Upper lobe of left lung (tissue), 6 donors: Measurements from ENCODE around the gene FOXN1. TPM values are rescaled to one million over a fixed set of nuclear protein-coding genes. Genes with fewer than 3 reads are reported as not detected.

Source experiments
- ATAC-seq, 2 donors: fragments of 200-7000 bp; cut with Tn5 transposase; one replicate each; pipeline ENCODE4 v1.9.1; 2022; ENCODE audit warnings: mild to moderate bottlenecking in 2 of 2, moderate library complexity in 2 of 2; ENCODE audit not compliant: low FRiP score in 2 of 2
- DNase-seq, 2 donors: peaks; one replicate each; pipeline ENCODE4 v3.0.0-alpha.2; 2019 to 2020
- H3K27ac ChIP-seq, 4 donors: fragments of 200-600 bp; sonication (generic); one replicate each; pipeline ENCODE4 v1.5.1; 2016 to 2019
- H3K27me3 ChIP-seq, 4 donors: fragments of 200-600 bp; sonication (generic); one replicate each; pipeline ENCODE4 v1.5.1; 2017 to 2019
- H3K36me3 ChIP-seq, 4 donors: fragments of 200-600 bp; sonication (generic); one replicate each; pipeline ENCODE4 v1.5.1; 2016 to 2019
- H3K4me1 ChIP-seq, 4 donors: fragments of 200-600 bp; sonication (generic); one replicate each; pipeline ENCODE4 v1.5.1; 2018 to 2019
- H3K4me3 ChIP-seq, 4 donors: fragments of 200-600 bp; sonication (generic); one replicate each; pipeline ENCODE4 v1.5.1; 2017 to 2019; ENCODE audit warnings: mild to moderate bottlenecking in 2 of 4, moderate library complexity in 1 of 4
- H3K9me3 ChIP-seq, 4 donors: fragments of 200-600 bp; sonication (generic); one replicate each; pipeline ENCODE4 v1.5.1; 2018 to 2019
- CTCF ChIP-seq, 6 experiments: fragments of 450-650 bp in 4 of 6; fragments of 200-600 bp in 2 of 6; sonication (generic) in 2 of 6; IDR thresholded peaks; one replicate each; pipeline ENCODE4 v1.5.1; 2016 to 2019; ENCODE audit warnings: antibody characterized with exemption in 6 of 6
- EP300 ChIP-seq, 4 donors: sonication (generic); formaldehyde crosslinking; IDR thresholded peaks; one replicate each; pipeline ENCODE4 v1.5.1; 2017; ENCODE audit warnings: antibody characterized with exemption in 4 of 4, control low read depth in 2 of 4
- POLR2A ChIP-seq, 4 donors: fragments of 450-650 bp; IDR thresholded peaks; one replicate each; pipeline ENCODE4 v1.5.1; 2016 to 2017; ENCODE audit warnings: antibody characterized with exemption in 4 of 4, mild to moderate bottlenecking in 2 of 4
- POLR2AphosphoS5 ChIP-seq, 2 donors: sonication (generic); formaldehyde crosslinking; IDR thresholded peaks; one replicate each; pipeline ENCODE4 v1.5.1; 2017; ENCODE audit warnings: antibody characterized with exemption in 2 of 2
- WGBS, 2 donors: methylation state at CpG; one replicate each; pipeline ENCODE4 v1.1.5; 2017 to 2018; 5-methylcytosine and 5-hydroxymethylcytosine counted together
- total RNA-seq, 6 donors: library from RNA; depleted of rRNA in 4 of 6; stranded (reverse); fragments of >200 nt in 4 of 6; gene quantifications; one replicate each; pipeline versions ENCODE4 v1.1.0 to v1.2.1, GENCODE V29; 2016 to 2021
- donor health status: DM: no; HTN: no; CAD: no; lungs with moderate emphysema.
- donor health status: DM: no; HTN: yes; CAD: no; lungs with severe emphysema.

The FOXN1 gene
- total RNA-seq, 6 donors from 2014 or later: 0.07 to 0.54 TPM; not detected in 4

- 86 to 100% methylated on average over 1 to 2 of the region's 2 CpGs for WGBS, 2 donors
- H3K4me1 ChIP-seq: peaks cover 0 to 30% (median 16%) of the 10 kb centered on the region in 4 donors
Measured at GRCh38 chr17:28527181-28527681, 21.1 kb downstream of the FOXN1 start.

GRCh38 chr17:28527859-28528258, 21.7 kb downstream of the FOXN1 start:
- Histone ChIP-seq H3K36me3 (no peaks in the 10 kb centered on the region), H3K9me3 (no peaks in the 10 kb centered on the region), H3K4me3 (no peak overlapping the region), H3K27ac (peak overlapping the region in 3 of 4 donors; percentile 24 to 71 (median 36)), H3K4me1 (peaks cover 0 to 30% (median 17%) of the 10 kb centered on the region in 4 donors), H3K27me3 (no peaks in the 10 kb centered on the region)
- 75 to 79% methylated on average over 1 to 2 of the region's 2 CpGs for WGBS, 2 donors
- ATAC-seq (peak in 1 of 2 donors; percentile 19), DNase-seq (peak; percentile 61 to 75)
- no peak for TF ChIP-seq POLR2AphosphoS5 (IDR thresholded peaks at IDR 0.05)
- TF ChIP-seq POLR2A (IDR thresholded peaks at IDR 0.05): no peak
- no peak for TF ChIP-seq EP300 (IDR thresholded peaks at IDR 0.05)
- no peak for TF ChIP-seq CTCF (IDR thresholded peaks at IDR 0.05)

More at GRCh38 chr17:28527181-28527681, 21.1 kb downstream of the FOXN1 start:
- Histone ChIP-seq H3K27ac (peak overlapping the region in 3 of 4 donors; percentile 24 to 71 (median 36)), H3K9me3 (no peaks in the 10 kb centered on the region), H3K27me3 (no peaks in the 10 kb centered on the region), H3K4me3 (no peak overlapping the region), H3K36me3 (no peaks in the 10 kb centered on the region)
- no peak for ATAC-seq
- TF ChIP-seq CTCF (IDR thresholded peaks at IDR 0.05): no peak
- no peak for TF ChIP-seq POLR2AphosphoS5 (IDR thresholded peaks at IDR 0.05)
- no peak for TF ChIP-seq POLR2A (IDR thresholded peaks at IDR 0.05)
- no peak for TF ChIP-seq EP300 (IDR thresholded peaks at IDR 0.05)
- no peak for DNase-seq

- H3K27ac ChIP-seq: peak overlapping the region in 3 of 4 donors; percentile 24 to 71 (median 32)
- no peak for TF ChIP-seq EP300 (IDR thresholded peaks at IDR 0.05)
- no peak for TF ChIP-seq CTCF (IDR thresholded peaks at IDR 0.05)
- no peak for TF ChIP-seq POLR2A (IDR thresholded peaks at IDR 0.05)
- TF ChIP-seq POLR2AphosphoS5 (IDR thresholded peaks at IDR 0.05): no peak
- peaks cover 0 to 34% (median 17%) of the 10 kb centered on the region in 4 donors for H3K4me1 ChIP-seq
- ATAC-seq (peak in 1 of 2 donors; percentile 12), DNase-seq (peak in 1 of 2 donors; percentile 79)
- H3K27me3 ChIP-seq: no peaks in the 10 kb centered on the region
- H3K4me3 ChIP-seq: no peak overlapping the region
- H3K9me3 ChIP-seq: no peaks in the 10 kb centered on the region
- no peaks in the 10 kb centered on the region for H3K36me3 ChIP-seq
- WGBS, 2 donors: 56 to 85% methylated on average over 4 to 9 of the region's 9 CpGs
Measured at GRCh38 chr17:28528327-28529012, 22.3 kb downstream of the FOXN1 start.

DNA sequence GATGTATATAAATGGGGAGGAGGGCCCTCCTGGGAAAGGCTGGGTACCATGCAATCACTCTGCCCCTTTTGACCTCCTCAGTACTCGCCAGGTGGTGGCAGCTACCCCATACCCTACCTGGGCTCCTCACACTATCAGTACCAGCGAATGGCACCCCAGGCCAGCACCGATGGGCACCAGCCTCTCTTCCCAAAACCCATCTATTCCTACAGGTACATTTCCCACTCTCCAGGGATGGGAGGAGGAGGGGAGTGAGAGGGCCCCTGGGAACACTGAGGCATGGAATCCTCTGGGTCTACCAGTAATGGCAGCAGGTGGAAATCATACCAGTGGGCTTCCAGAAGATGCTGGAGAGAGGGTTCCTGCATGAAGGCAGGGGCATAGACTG, 22.9 kb downstream of the FOXN1 start:
- no peak for ATAC-seq

More for the DNA sequence above, 22.9 kb downstream of the FOXN1 start:
- Histone ChIP-seq H3K9me3 (no peaks in the 10 kb centered on the region), H3K36me3 (no peaks in the 10 kb centered on the region), H3K4me1 (peaks cover 0 to 34% (median 17%) of the 10 kb centered on the region in 4 donors), H3K27ac (peak overlapping the region in 1 of 4 donors; percentile 32), H3K4me3 (no peak overlapping the region), H3K27me3 (no peaks in the 10 kb centered on the region)
- no peak for TF ChIP-seq EP300 (IDR thresholded peaks at IDR 0.05)
- no peak for TF ChIP-seq CTCF (IDR thresholded peaks at IDR 0.05)
- no peak for TF ChIP-seq POLR2A (IDR thresholded peaks at IDR 0.05)
- TF ChIP-seq POLR2AphosphoS5 (IDR thresholded peaks at IDR 0.05): no peak
- DNase-seq: no peak
- WGBS, 2 donors: 89 to 96% methylated on average over 3 of the region's 3 CpGs
